ENCODE results near the gene EDA.

Gene EDA

DNA sequence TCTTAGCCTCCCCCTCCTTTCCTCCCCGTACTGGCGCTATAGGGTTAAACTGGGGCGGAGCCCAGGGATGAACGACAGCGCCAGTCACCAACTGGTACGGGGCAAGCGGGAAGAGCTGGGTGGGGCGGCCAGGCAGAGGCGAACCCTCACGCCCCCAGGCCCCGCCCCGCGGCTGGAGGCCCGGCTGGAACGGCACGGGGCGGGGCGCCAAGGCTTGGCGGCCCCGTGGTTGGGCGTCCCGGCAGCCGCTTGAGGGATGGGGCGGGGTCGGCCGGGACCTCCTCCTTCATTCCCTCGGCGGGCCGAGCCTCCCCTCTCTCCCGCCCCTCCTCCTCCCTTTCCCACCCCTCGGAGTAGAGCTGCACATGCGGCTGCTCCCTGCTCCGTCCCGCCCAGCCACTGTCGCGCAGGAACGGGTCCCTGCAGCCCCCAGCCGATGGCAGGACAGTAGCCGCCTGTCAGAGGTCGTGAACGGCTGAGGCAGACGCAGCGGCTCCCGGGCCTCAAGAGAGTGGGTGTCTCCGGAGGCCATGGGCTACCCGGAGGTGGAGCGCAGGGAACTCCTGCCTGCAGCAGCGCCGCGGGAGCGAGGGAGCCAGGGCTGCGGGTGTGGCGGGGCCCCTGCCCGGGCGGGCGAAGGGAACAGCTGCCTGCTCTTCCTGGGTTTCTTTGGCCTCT is at the start of gene EDA:
Gene EDA, plus strand, starts transcription at position 335 of the 678 bp plus-strand sequence.
- TF ChIP-seq, protein P1, sequence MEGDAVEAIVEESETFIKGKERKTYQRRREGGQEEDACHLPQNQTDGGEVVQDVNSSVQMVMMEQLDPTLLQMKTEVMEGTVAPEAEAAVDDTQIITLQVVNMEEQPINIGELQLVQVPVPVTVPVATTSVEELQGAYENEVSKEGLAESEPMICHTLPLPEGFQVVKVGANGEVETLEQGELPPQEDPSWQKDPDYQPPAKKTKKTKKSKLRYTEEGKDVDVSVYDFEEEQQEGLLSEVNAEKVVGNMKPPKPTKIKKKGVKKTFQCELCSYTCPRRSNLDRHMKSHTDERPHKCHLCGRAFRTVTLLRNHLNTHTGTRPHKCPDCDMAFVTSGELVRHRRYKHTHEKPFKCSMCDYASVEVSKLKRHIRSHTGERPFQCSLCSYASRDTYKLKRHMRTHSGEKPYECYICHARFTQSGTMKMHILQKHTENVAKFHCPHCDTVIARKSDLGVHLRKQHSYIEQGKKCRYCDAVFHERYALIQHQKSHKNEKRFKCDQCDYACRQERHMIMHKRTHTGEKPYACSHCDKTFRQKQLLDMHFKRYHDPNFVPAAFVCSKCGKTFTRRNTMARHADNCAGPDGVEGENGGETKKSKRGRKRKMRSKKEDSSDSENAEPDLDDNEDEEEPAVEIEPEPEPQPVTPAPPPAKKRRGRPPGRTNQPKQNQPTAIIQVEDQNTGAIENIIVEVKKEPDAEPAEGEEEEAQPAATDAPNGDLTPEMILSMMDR (IDR thresholded peaks at IDR 0.05; ENCODE audit: poor library complexity, severe bottlenecking) = no peak
- no peak within 1 kb of the TSS for H3K27ac ChIP-seq (ENCODE audit: poor library complexity, severe bottlenecking)
- DNase-seq (ENCODE audit: low spot score) (peak; percentile 76), ATAC-seq (ENCODE audit: low read depth) (peak; percentile 96)
- peak within 1 kb of the TSS; percentile 36 for H3K4me3 ChIP-seq (ENCODE audit: severe bottlenecking)
- no peaks in the 10 kb centered on the region for H3K4me1 ChIP-seq (ENCODE audit: insufficient read depth, poor library complexity, severe bottlenecking)
- no peaks in the 10 kb centered on the region for H3K36me3 ChIP-seq (ENCODE audit: low read depth)
- H3K27me3 ChIP-seq (ENCODE audit: insufficient read depth, poor library complexity, severe bottlenecking) = no peaks in the 10 kb centered on the region
- H3K9me3 ChIP-seq (ENCODE audit: severe bottlenecking) = no peaks in the 10 kb centered on the region

DNA sequence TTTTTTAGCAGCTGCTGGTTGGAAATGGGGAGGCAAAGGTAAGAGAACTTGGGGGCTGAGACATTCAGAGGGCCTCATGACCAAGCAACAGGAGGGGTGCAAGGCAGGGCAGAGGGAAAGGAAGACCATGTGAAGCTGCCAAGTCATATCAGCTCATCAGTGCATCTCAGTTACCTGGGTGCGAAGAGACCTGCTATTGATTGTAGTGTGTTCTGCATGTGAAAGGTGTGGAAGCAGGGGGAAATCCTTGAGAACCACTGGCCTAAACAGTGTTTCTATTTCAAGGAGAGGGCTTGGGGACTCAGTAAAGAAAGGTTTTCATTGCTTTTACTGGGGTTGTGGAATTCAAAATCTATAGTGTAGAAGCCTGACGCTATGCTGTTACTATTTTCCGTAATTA is 47.1 kb upstream of the EDA start:
- H3K27ac ChIP-seq (ENCODE audit: poor library complexity, severe bottlenecking) = no peak overlapping the region
- H3K9me3 ChIP-seq (ENCODE audit: severe bottlenecking) = no peaks in the 10 kb centered on the region
- H3K27me3 ChIP-seq (ENCODE audit: insufficient read depth, poor library complexity, severe bottlenecking) = no peaks in the 10 kb centered on the region
- no peaks in the 10 kb centered on the region for H3K36me3 ChIP-seq (ENCODE audit: low read depth)
- no peak overlapping the region for H3K4me3 ChIP-seq (ENCODE audit: severe bottlenecking)
- TF ChIP-seq, protein P1 (IDR thresholded peaks at IDR 0.05; ENCODE audit: poor library complexity, severe bottlenecking) = no peak
- ATAC-seq (ENCODE audit: low read depth) (no peak), DNase-seq (ENCODE audit: low spot score) (no peak)
- no peaks in the 10 kb centered on the region for H3K4me1 ChIP-seq (ENCODE audit: insufficient read depth, poor library complexity, severe bottlenecking)

DNA sequence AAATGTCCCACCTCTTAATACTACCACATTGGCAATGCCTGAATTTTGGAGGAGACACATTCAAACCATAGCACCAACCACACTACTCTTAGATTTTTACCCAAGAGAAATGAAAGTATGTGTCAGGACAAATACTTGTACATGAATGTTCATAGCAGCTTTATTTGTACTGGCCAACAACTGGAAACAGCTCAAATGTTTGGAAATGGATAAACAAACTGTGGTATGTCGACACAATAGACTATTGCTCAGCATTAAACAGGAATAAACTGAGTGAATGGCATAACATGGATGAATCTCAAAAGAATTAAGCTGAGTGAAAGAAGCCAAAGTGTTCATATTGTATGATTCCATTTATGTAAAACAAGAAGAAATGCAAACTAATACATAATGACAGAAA is 18.5 kb upstream of the EDA start:
- ATAC-seq (ENCODE audit: low read depth) (no peak), DNase-seq (ENCODE audit: low spot score) (no peak)
- no peaks in the 10 kb centered on the region for H3K36me3 ChIP-seq (ENCODE audit: low read depth)
- no peaks in the 10 kb centered on the region for H3K9me3 ChIP-seq (ENCODE audit: severe bottlenecking)
- H3K27me3 ChIP-seq (ENCODE audit: insufficient read depth, poor library complexity, severe bottlenecking) = no peaks in the 10 kb centered on the region
- no peaks in the 10 kb centered on the region for H3K4me1 ChIP-seq (ENCODE audit: insufficient read depth, poor library complexity, severe bottlenecking)
- TF ChIP-seq, protein P1 (IDR thresholded peaks at IDR 0.05; ENCODE audit: poor library complexity, severe bottlenecking) = no peak
- H3K27ac ChIP-seq (ENCODE audit: poor library complexity, severe bottlenecking) = no peak overlapping the region
- no peak overlapping the region for H3K4me3 ChIP-seq (ENCODE audit: severe bottlenecking)

DNA sequence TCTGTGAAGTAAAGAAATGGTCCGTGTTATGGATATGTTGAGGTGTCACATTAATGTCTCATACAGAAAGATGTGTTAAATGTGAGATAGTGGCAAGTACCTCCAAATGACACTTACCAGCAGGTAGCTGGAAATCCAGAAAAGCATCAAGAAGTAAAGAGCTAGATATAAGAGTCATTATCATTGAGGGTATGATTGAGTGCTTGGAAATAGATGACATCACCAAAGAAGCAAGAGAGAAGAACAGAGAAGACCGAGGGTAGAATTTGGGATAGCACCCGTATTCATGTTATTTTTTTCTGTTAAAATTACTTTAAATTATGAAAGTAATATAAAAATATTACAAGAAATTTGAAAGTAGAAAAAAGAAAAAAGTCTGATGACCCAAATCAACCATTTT is 15.7 kb upstream of the EDA start:
- Histone ChIP-seq H3K4me1 (ENCODE audit: insufficient read depth, poor library complexity, severe bottlenecking) (no peaks in the 10 kb centered on the region), H3K27me3 (ENCODE audit: insufficient read depth, poor library complexity, severe bottlenecking) (no peaks in the 10 kb centered on the region), H3K27ac (ENCODE audit: poor library complexity, severe bottlenecking) (no peak overlapping the region), H3K4me3 (ENCODE audit: severe bottlenecking) (no peak overlapping the region), H3K36me3 (ENCODE audit: low read depth) (no peaks in the 10 kb centered on the region), H3K9me3 (ENCODE audit: severe bottlenecking) (no peaks in the 10 kb centered on the region)
- TF ChIP-seq, protein P1 (IDR thresholded peaks at IDR 0.05; ENCODE audit: poor library complexity, severe bottlenecking) = no peak
- DNase-seq (ENCODE audit: low spot score) (no peak), ATAC-seq (ENCODE audit: low read depth) (no peak)

DNA sequence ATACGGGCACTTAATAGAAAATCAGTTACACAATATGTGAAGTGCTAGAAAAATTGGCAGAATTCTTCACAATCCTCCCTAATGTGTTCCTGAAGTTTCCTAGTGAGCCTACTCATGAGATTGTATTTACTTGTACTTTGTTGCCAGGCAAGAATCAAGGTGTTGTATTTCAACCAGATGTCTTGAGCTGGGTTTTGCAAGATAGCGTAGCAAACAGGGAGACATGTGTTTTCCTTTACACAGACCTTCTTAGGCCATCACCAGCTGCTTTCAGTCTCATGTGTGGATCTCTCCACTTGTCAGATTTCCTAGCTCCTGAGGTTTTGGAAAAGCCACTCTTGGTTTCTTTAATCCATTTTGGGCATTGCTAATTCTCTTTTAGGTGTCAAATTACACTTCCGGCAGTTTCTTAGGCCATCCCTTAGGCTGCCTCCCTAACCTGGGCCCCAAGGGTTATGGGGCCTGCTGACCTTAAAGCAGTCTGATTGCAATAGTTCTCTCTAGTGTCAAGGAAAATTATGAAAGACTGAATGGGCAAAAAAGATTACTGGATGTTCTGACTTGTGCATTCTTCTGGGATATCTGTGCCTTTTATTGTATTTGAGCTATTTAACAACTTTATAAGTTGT is 12.2 kb upstream of the EDA start:
- Histone ChIP-seq H3K27me3 (ENCODE audit: insufficient read depth, poor library complexity, severe bottlenecking) (no peaks in the 10 kb centered on the region), H3K36me3 (ENCODE audit: low read depth) (no peaks in the 10 kb centered on the region), H3K4me3 (ENCODE audit: severe bottlenecking) (no peak overlapping the region), H3K27ac (ENCODE audit: poor library complexity, severe bottlenecking) (no peak overlapping the region), H3K9me3 (ENCODE audit: severe bottlenecking) (no peaks in the 10 kb centered on the region), H3K4me1 (ENCODE audit: insufficient read depth, poor library complexity, severe bottlenecking) (no peaks in the 10 kb centered on the region)
- ATAC-seq (ENCODE audit: low read depth) = no peak
- DNase-seq (ENCODE audit: low spot score) = no peak
- TF ChIP-seq, protein P1 (IDR thresholded peaks at IDR 0.05; ENCODE audit: poor library complexity, severe bottlenecking) = no peak
